GM21529 (cell line): ENCODE measurements around the gene C2orf80.
"Not testable (repeated sequence)": the region's sequence is repeated elsewhere in the genome, so short reads cannot be mapped to it uniquely, and the experiment has no call there.

Source experiments
- ATAC-seq: cut with Tn5 transposase; IDR thresholded peaks from one replicate; pipeline ENCODE4 v1.9.1; 2021; ENCODE audit not compliant: unreplicated experiment

C2orf80 gene

DNA sequence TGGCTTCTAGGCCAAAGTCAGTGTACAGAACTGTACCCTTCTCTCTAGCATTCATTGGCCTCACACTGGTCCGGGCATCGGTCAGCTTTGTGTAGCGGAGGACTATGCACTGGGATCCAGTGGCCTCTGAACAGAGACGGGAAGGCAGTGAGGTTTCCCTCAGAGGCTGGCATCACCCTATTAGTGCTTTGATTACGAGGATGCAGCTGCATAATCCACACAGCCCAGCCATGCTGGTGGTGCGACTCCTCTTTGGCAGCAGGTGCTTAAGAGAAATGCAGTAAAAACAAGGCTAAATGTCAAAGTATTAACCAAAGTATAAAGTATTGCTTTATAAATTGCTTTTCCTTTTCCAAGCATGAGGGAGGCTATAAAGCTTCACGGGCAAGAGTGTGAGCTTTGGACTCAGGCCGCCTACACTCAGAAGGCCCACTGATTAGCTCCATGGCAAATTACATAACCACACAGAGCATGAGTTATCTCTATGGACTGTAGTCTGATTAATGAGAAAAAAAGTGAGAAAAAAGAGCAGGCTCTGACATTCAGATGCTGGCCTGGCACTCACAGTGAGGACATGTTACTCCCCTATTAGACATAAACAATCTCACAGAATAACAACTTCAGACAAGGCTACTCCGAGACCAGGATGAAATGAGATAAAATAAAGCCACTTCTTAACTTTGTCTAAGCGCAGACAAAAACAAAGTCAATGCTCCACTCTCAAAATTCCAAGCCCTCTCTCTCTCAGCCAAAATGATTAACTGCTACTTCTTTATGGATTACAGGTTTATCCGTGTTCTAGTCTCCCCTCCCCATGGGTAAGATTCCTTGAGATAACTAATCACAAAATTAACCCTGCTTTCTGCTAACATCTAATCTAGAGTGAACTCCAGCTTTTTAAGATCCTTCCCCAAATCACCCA lies 53.8 kb downstream of the C2orf80 start:
- no peak for ATAC-seq

GRCh38 chr2:208134928-208135586 lies 54.8 kb downstream of the C2orf80 start:
- ATAC-seq, result peak; percentile 53

- ATAC-seq, result no peak
Observed at GRCh38 chr2:208130712-208131110, 59.1 kb downstream of the C2orf80 start.

- no peak for ATAC-seq
Observed at GRCh38 chr2:208129744-208130711, 59.8 kb downstream of the C2orf80 start, which contains the start of gene CRYGC. Gene CRYGC (minus strand): TSS chr2:208129828. CDS start chr2:208129792, 36 bp downstream.

DNA sequence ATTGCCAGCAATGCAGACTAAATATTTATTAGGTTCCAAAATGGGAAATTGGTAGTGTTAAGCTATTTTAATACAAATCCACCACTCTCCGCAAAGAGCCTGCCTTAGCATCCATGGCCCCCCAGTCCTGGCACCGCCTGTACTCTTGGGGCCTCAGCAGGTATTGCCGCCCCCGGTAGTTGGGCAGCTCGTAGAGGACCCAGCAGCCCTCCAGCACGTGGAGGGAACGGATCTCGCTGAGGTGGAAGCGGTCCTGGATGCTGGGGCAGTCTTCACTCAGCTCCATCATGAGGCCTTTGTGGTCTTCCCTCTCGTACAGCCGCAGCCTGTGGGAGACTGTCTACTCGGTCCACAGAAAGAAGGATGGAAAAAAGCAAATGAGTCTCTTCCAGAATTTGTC lies 61.7 kb downstream of the C2orf80 start:
- ATAC-seq, result no peak

- ATAC-seq, result no peak
Observed at GRCh38 chr2:208127090-208127489, 62.7 kb downstream of the C2orf80 start.

- ATAC-seq, result no peak
Observed at GRCh38 chr2:208125251-208125650, 64.6 kb downstream of the C2orf80 start.

DNA sequence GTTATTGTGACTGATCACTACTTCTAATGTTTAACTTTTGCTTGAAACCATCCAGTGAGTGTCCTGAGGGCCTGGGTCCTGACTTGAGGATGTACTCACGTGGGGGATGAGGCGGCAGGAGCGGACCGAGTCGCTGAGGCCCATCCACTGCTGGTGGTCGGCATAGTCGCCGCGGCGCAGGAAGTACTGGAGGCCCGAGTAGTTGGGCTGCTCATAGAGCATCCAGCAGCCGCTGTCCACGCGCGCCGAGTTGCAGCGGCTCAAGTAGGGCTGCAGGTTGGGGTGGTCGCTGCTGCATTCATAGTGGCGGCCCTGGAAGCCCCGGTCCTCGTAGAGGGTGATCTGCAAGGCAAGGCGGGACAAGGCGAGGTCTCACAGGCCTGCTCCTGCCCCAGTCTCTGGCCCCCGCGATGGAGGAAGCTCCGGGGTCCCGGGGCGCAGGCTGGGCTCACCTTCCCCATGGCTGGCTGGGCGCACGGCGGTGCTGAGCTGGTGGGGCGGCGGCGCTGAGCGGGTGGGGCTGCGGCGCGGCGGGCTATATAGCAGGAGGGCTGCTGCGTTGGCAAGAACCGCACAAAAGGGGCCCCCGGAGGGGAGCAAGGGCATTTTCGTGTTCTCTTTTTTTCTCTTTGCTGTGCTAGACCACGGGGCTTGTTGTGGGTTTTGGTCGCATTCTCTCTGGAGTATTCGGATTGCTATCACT lies 65.7 kb downstream of the C2orf80 start, which contains the start of gene CRYGD:
Gene CRYGD, minus strand, starts transcription at position 512 of the 703 bp plus-strand sequence. Its CDS starts 51 bp downstream, at position 461.
- ATAC-seq, result not testable (repeated sequence)

DNA sequence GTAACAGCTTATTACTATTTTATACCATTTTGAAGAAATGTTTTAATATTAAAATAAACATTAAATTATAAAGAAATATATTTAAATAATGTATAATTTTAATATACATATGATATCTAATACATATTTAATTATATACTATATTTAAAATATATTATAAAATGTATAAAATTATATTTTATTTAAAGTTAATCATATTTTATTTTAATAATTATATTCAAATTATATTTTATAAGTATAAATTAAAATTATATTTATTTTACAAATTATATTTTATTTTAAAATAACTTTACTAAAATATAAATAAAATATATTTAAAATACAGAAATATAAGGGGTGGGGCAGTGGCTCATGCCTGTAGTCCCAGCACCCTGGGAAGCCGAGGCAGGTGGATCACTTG lies 67.6 kb downstream of the C2orf80 start:
- ATAC-seq, result no peak

DNA sequence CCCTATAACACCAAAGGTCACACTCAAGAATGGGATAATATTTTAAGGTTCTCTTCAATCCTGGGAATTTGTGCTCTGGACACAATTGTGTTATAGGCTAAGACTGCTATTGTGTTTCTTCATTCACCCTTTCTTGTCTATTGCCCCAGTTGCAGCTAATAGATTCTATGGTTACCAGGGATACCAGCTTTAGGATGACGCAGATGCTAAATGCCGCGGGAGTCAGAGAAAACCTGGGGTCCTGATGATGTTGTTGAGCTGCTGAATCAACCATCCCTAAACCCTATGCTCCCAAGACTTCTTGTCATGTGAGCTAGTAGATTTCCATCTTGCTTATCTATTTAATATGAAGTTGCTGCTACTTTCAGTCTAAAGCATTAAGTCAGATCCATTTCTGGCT lies 70.9 kb downstream of the C2orf80 start:
- no peak for ATAC-seq

DNA sequence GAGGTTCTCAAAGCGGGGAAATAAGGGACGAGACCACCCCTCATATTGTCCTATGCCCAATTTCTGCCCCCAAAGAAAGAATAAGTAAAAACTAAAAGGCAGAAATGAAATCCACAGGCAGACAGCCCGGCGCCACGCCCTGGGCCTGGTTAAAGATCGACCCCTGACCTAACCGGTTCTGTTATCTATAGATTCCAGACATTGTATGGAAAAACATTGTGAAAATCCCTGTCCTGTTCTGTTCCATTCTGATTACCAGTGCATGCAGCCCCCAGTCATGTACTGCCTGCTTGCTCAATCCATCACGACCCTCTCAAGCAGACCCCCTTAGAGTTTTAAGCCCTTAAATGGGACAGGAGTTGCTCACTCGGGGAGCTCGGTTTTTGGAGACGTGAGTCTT lies 72.4 kb downstream of the C2orf80 start:
- not testable (repeated sequence) for ATAC-seq
